HepG2 (cell line): ENCODE results near the gene GRM7.

Experiments
- ASH2L ChIP-seq: fragments of 300-600, 200-600 bp; sonication (generic); IDR thresholded peaks from 2 replicates; pipeline ENCODE4 v1.7.0; 2017; ENCODE audit warnings: low read depth, mild to moderate bottlenecking, moderate library complexity, mixed read lengths, low read length; ENCODE audit not compliant: insufficient read length
- CREB1 ChIP-seq, 2 experiments: fragments of 450-650 bp in 1 of 2; IDR thresholded peaks; 2 replicates each; pipeline ENCODE4 v1.6.1; 2016 to 2017; ENCODE audit warnings: control low read depth in 1 of 2, mild to moderate bottlenecking in 1 of 2, missing compliant biosample characterization in 1 of 2, missing genetic modification characterization in 1 of 2
- EHMT2 ChIP-seq: fragments of 200-600 bp; sonication (generic); IDR thresholded peaks from 2 replicates; pipeline ENCODE4 v1.7.0; 2017; ENCODE audit warnings: antibody characterized with exemption, low read depth, low read length, borderline replicate concordance
- EP300 ChIP-seq, 3 experiments: sonication (generic) in 1 of 3; formaldehyde crosslinking in 1 of 3; IDR thresholded peaks; 2 replicates each; pipeline versions ENCODE4 v1.5.1 to v1.6.1; 2011 to 2020; ENCODE audit warnings: low read depth in 2 of 3, low read length in 2 of 3, borderline replicate concordance in 1 of 3, improper control_type of control experiment in 1 of 3, mild to moderate bottlenecking in 1 of 3, missing genetic modification reagents in 1 of 3, moderate library complexity in 1 of 3
- ESRRA ChIP-seq: sonication (generic); formaldehyde crosslinking; IDR thresholded peaks from 2 replicates; pipeline ENCODE4 v1.5.1; 2020; ENCODE audit warnings: mild to moderate bottlenecking, low read depth, missing genetic modification reagents
- HMGA1 ChIP-seq: sonication (generic); formaldehyde crosslinking; conservative IDR thresholded peaks from 2 replicates; pipeline ENCODE4 v1.4.0; 2020; ENCODE audit warnings: missing genetic modification reagents
- HNRNPUL1 ChIP-seq: fragments of 200-400 bp; formaldehyde crosslinking; IDR thresholded peaks from 2 replicates; pipeline ENCODE4 v1.6.1; 2017; ENCODE audit warnings: low read depth, mild to moderate bottlenecking, low read length, moderate library complexity
- MTF1 ChIP-seq: sonication (generic); formaldehyde crosslinking; IDR thresholded peaks from 2 replicates; pipeline ENCODE4 v1.5.0; 2020; ENCODE audit warnings: missing genetic modification reagents
- NR2C2 ChIP-seq: sonication (generic); formaldehyde crosslinking; IDR thresholded peaks from 2 replicates; pipeline ENCODE4 v1.4.0; 2020; ENCODE audit warnings: missing genetic modification reagents, mild to moderate bottlenecking, moderate library complexity, borderline replicate concordance
- RFX5 ChIP-seq: IDR thresholded peaks from 2 replicates; pipeline ENCODE4 v1.6.1; 2011; ENCODE audit warnings: low read depth, low read length, improper control_type of control experiment
- RORA ChIP-seq: sonication (generic); formaldehyde crosslinking; IDR thresholded peaks from 2 replicates; pipeline ENCODE4 v1.5.0; 2020; ENCODE audit warnings: mild to moderate bottlenecking, missing genetic modification reagents, moderate library complexity
- ZBTB21 ChIP-seq: sonication (generic); formaldehyde crosslinking; IDR thresholded peaks from 2 replicates; pipeline ENCODE4 v1.4.0; 2020; ENCODE audit warnings: missing genetic modification reagents
- TF ChIP-seq, protein P1 (sequence below): sonication (generic); formaldehyde crosslinking; IDR thresholded peaks from 2 replicates; pipeline ENCODE4 v1.4.0; 2020; ENCODE audit warnings: missing genetic modification reagents
- TF ChIP-seq, protein P2 (sequence below): sonication (generic); formaldehyde crosslinking; IDR thresholded peaks from 2 replicates; pipeline ENCODE4 v1.5.0; 2020; ENCODE audit warnings: mild to moderate bottlenecking, missing genetic modification reagents, moderate library complexity

DNA sequence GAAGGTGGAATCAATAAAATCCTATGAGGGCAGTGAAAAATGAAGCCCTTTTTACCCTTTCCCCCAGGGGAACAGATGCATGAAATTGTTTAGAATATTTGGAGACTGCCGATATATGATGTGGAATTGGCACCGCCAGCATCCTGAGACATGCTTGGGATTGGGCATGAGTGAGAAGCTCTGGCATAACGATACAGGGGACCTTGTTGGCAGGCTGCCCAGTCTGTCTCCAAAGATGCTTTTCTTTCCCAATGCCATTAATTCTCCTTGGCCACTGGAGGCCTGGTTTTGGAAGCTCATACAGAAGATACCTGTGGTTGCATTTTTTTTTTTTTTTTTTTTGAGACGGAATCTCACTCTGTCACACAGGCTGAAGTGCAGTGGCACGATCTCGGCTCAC lies 840.1 kb downstream of the GRM7 start:
- TF ChIP-seq EHMT2 (no peak), RFX5 (no peak), HNRNPUL1 (no peak), NR2C2 (CRISPR knock-in tag) (no peak), ZBTB21 (CRISPR knock-in tag) (no peak), EP300 (IDR thresholded peaks at IDR 0.05; ENCODE audit: low read depth in 2 of 2, low read length in 2 of 2) (no peak), EP300 (CRISPR knock-in tag; IDR thresholded peaks at IDR 0.05; ENCODE audit: borderline replicate concordance) (no peak), RORA (no peak), ESRRA (CRISPR knock-in tag) (no peak), CREB1 (IDR thresholded peaks at IDR 0.05) (no peak), CREB1 (CRISPR knock-in tag; IDR thresholded peaks at IDR 0.05) (no peak), HMGA1 (CRISPR knock-in tag) (no peak), ASH2L (no peak), MTF1 (CRISPR knock-in tag) (no peak)
- TF ChIP-seq, protein P1, sequence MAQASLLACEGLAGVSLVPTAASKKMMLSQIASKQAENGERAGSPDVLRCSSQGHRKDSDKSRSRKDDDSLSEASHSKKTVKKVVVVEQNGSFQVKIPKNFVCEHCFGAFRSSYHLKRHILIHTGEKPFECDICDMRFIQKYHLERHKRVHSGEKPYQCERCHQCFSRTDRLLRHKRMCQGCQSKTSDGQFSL = no peak
- TF ChIP-seq, protein P2, sequence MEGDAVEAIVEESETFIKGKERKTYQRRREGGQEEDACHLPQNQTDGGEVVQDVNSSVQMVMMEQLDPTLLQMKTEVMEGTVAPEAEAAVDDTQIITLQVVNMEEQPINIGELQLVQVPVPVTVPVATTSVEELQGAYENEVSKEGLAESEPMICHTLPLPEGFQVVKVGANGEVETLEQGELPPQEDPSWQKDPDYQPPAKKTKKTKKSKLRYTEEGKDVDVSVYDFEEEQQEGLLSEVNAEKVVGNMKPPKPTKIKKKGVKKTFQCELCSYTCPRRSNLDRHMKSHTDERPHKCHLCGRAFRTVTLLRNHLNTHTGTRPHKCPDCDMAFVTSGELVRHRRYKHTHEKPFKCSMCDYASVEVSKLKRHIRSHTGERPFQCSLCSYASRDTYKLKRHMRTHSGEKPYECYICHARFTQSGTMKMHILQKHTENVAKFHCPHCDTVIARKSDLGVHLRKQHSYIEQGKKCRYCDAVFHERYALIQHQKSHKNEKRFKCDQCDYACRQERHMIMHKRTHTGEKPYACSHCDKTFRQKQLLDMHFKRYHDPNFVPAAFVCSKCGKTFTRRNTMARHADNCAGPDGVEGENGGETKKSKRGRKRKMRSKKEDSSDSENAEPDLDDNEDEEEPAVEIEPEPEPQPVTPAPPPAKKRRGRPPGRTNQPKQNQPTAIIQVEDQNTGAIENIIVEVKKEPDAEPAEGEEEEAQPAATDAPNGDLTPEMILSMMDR (CRISPR knock-in tag) = no peak
